KOPT-K1 (cell line): ENCODE measurements around the gene ZNF10.

Experiments
- H3K27ac ChIP-seq: fragments of 200-600 bp; sonication (generic); 2 replicates; pipeline ENCODE4 v1.5.1; 2016; ENCODE audit warnings: antibody characterized with exemption, mild to moderate bottlenecking, low read depth, low read length; ENCODE audit not compliant: poor library complexity, severe bottlenecking
- H3K36me3 ChIP-seq: fragments of 200-600 bp; sonication (generic); 2 replicates; pipeline ENCODE4 v1.5.1; 2017; ENCODE audit warnings: antibody characterized with exemption, mild to moderate bottlenecking, low read length, moderate library complexity; ENCODE audit not compliant: insufficient read depth
- H3K9me3 ChIP-seq: fragments of 200-600 bp; sonication (generic); 2 replicates; pipeline ENCODE4 v1.5.1; 2017; ENCODE audit warnings: antibody characterized with exemption, low read length, mild to moderate bottlenecking; ENCODE audit not compliant: insufficient read depth, poor library complexity, severe bottlenecking

ZNF10 gene

DNA sequence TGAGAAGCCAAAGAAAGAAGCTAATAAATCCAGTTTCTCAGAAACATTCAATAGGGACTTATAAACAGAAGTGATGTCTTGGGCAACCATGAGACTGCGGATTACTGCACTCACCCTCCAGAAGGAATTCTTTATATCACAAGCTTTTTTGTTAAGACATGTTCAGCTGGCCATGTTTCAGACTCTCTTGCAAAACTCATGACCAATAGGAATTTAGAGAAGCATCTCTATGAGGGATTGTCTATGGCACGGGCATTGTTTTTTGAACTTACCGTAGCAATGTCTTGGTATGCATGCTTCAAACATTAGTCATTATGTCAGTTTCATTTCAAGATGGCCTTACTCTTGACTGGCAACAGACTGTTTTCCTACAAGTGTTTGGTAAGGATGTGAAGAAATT lies 35.3 kb downstream of the ZNF10 start:
- peaks cover 85% of the 10 kb centered on the region for H3K9me3 ChIP-seq
- H3K27ac ChIP-seq = no peak overlapping the region
- H3K36me3 ChIP-seq = no peaks in the 10 kb centered on the region

DNA sequence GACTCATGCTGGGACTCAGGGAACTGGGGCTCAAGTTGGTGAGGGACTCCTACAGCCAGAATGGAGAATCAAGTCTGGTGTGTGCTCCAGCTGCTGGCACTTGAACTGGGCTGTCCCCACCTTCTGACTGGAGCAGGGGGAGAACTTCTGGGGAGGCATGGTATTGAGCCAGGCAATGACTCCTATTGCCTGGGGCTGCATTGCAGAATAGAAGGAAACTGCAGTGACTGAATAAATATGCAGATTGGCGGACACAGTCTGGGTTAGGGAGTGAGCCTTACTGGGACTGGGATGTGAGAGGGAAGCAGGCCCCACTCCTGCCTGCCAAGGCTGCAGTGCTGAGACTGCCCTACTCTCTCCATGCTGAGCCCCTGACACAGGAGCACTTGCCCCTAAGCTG lies 42.1 kb downstream of the ZNF10 start:
- Histone ChIP-seq H3K27ac (no peak overlapping the region), H3K36me3 (no peaks in the 10 kb centered on the region), H3K9me3 (peaks cover 83% of the 10 kb centered on the region)

DNA sequence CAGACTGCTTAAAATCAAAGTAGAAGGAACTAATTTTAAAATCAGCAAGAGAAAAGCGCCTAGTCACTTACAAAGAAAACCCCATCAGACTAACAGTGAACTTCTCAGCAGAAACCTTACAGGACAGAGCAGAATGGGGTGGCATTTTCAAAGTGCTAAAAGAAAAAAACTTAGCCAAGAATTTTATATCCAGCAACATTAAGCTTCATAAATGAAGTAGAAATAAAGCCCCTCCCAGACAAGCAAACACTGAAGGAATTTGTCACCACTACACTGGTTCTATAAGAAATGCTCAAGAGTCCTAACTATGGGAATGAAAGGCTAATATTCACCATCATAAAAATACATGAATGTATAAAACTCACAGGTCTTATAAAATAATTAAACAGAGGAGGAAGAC lies 44.5 kb downstream of the ZNF10 start:
- H3K9me3 ChIP-seq = peaks cover 87% of the 10 kb centered on the region
- no peaks in the 10 kb centered on the region for H3K36me3 ChIP-seq
- no peak overlapping the region for H3K27ac ChIP-seq

DNA sequence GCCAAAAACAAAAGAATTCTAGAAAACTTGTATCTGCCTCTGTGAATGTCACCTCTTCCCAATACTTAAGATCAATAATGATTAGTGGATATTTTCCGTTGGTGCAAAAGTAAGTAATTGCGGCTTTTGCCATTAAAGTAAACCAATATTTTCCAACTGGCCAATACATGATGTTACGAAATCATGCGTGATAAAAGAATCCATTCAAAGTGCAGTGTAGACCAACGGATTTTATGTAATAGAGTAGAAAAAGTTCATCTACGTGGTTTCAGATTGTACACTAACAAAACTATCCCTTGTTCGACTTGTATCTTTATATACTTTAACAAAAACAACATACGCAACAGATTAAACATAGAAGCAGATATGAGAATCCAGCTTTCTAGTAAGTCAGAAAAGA lies 50.2 kb downstream of the ZNF10 start:
- Histone ChIP-seq H3K36me3 (peaks cover 33% of the 10 kb centered on the region), H3K9me3 (peaks cover 84% of the 10 kb centered on the region), H3K27ac (no peak overlapping the region)

DNA sequence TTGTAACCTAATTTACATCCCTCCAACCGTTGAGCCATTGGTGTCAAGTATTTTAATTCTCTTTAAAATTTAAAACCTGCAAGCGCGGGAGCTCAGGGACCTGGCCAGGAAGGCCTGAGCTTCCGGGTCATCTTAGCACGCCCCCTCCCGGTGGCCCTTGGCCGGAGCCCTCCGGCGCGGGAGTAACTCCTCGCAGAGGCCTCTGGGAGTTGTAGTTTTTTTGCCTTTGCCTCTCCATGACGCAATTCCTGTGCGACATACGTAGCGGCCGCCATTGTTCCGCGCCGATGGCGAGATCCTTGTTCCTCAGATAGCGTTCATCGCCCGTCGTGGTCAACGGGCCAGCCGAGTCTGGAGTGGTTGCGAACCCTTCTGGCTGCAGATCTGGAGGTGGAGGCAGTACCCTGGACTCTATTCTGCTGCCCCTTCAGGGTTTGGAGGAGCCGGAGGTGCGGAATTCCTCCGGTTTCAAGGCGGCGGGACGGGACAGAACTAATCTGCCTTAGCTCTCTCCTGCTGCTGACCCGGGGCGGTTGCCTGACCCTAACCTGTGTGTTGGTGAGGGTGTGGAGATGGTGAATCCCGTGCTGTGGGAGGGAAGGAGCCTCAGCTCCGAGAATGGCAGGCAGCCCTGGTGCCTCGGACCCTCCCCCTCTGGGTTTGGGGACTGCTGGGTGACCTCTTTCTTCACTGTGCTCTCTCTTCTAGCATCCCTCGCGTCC lies 51.0 kb downstream of the ZNF10 start, which contains the start of gene ZNF268:
Gene ZNF268, plus strand, starts transcription at position 258 of the 722 bp plus-strand sequence. CDS start 503 bp downstream, outside the sequence.
- H3K9me3 ChIP-seq = peaks cover 85% of the 10 kb centered on the region

DNA sequence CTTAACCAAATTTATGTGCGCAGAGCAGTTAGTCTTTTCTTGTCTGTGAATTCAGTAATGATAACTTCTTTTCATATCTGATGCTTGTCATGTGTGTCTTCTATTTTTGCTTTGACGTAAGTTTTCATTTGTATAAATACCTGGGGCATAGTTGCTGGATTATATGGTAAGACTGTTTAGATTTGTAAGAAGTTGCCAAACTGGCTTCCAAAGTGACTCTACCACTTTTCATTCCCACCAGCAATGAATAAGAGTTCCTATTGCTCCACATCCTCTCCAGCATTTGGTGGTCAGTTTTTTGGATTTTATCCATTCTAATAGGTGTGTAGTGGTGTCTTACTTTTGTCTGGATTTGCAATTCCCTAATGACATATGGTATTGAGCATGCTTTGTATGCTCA lies 59.7 kb downstream of the ZNF10 start:
- Histone ChIP-seq H3K36me3 (peaks cover 100% of the 10 kb centered on the region), H3K9me3 (peaks cover 100% of the 10 kb centered on the region), H3K27ac (no peak overlapping the region)

More for the DNA sequence above, 51.0 kb downstream of the ZNF10 start, which contains the start of gene ZNF268:
- peaks cover 40% of the 10 kb centered on the region for H3K36me3 ChIP-seq
- peak within 1 kb of the TSS; percentile 65 for H3K27ac ChIP-seq

DNA sequence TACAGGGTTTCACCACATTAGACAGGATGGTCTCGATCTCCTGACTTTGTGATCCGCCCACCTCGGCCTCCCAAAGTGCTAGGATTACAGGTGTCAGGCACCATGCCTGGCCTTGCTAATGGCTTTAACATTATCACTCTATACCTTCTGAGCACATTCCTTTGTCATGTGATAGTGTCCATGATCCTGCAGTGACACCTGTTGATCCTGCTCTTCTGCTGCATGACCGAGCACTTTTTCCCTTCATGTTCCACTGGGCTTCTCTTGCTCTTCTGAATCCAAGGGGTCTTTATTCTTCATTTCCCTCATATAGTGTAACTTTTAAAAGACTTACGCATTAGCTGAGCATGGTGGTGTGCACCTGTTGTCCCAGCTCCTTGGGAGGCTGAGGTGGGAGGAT lies 62.4 kb downstream of the ZNF10 start:
- no peak overlapping the region for H3K27ac ChIP-seq
- peaks cover 94% of the 10 kb centered on the region for H3K36me3 ChIP-seq
- peaks cover 94% of the 10 kb centered on the region for H3K9me3 ChIP-seq

DNA sequence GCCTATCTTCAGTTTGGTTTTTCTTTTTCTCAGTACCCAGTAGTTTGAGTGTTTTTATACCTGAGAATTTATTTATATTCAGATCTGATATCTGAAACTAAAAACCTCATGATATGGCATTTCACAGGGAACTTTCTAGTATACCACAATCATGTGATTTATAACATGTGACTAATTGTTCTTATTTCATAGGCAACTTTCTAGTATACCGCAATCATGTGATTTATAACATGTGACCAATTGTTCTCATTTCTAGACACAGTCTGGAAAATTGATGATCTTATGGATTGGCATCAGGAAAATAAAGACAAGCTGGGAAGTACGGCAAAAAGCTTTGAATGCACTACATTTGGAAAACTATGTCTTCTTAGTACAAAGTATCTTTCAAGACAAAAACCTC lies 71.5 kb downstream of the ZNF10 start:
- Histone ChIP-seq H3K36me3 (peaks cover 55% of the 10 kb centered on the region), H3K9me3 (peaks cover 77% of the 10 kb centered on the region)

DNA sequence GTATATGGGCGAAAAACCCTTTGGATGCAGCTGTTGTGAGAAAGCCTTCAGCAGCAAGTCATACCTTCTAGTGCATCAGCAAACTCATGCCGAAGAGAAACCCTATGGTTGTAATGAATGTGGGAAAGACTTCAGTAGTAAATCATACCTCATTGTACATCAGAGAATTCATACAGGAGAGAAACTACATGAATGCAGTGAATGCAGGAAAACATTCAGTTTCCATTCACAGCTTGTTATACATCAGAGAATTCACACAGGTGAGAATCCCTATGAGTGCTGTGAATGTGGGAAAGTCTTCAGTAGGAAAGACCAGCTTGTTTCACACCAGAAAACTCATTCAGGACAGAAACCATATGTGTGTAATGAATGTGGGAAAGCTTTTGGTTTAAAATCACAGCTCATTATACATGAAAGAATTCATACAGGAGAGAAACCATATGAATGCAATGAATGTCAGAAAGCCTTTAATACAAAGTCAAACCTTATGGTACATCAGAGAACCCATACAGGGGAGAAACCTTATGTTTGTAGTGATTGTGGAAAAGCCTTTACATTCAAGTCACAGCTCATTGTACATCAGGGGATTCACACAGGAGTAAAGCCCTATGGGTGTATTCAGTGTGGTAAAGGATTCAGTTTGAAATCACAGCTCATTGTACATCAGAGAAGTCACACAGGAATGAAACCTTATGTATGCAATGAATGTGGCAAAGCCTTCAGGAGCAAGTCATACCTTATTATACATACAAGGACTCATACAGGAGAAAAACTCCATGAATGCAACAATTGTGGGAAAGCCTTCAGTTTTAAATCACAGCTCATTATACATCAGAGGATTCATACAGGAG lies 72.3 kb downstream of the ZNF10 start:
- H3K36me3 ChIP-seq = peaks cover 52% of the 10 kb centered on the region
- peaks cover 82% of the 10 kb centered on the region for H3K9me3 ChIP-seq

More for the DNA sequence above, 71.5 kb downstream of the ZNF10 start:
- H3K27ac ChIP-seq = no peak overlapping the region

DNA sequence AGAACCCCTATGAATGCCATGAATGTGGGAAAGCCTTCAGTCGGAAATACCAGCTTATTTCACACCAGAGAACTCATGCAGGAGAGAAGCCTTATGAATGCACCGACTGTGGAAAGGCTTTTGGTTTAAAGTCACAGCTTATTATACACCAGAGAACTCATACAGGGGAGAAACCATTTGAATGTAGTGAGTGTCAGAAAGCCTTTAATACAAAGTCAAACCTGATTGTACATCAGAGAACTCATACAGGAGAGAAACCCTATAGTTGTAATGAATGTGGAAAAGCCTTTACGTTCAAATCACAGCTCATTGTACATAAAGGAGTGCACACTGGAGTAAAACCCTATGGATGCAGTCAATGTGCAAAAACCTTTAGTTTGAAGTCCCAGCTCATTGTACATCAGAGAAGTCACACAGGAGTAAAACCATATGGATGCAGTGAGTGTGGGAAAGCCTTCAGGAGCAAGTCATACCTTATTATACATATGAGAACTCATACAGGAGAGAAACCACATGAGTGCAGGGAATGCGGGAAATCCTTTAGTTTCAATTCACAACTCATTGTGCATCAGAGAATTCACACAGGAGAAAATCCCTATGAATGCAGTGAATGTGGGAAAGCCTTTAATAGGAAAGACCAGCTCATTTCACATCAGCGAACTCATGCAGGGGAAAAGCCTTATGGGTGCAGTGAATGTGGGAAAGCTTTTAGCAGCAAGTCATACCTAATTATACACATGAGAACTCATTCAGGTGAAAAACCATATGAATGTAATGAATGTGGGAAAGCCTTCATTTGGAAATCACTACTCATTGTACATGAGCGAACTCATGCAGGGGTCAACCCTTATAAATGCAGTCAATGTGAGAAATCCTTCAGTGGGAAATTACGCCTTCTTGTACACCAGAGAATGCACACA lies 73.2 kb downstream of the ZNF10 start:
- H3K9me3 ChIP-seq = peaks cover 91% of the 10 kb centered on the region
- H3K36me3 ChIP-seq = peaks cover 52% of the 10 kb centered on the region
- H3K27ac ChIP-seq = no peak overlapping the region

More for the DNA sequence above, 72.3 kb downstream of the ZNF10 start:
- H3K27ac ChIP-seq = no peak overlapping the region

DNA sequence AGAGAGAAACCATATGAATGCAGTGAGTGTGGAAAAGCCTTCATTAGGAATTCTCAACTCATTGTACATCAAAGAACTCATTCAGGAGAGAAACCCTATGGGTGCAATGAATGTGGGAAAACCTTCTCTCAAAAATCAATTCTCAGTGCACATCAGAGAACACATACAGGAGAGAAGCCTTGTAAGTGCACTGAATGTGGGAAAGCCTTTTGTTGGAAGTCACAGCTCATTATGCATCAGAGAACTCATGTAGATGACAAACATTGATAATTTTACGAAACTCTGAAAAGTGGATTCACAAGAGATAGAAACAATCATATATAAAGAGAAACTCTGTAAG lies 73.8 kb downstream of the ZNF10 start:
- Histone ChIP-seq H3K9me3 (peaks cover 95% of the 10 kb centered on the region), H3K27ac (no peak overlapping the region), H3K36me3 (peaks cover 52% of the 10 kb centered on the region)

DNA sequence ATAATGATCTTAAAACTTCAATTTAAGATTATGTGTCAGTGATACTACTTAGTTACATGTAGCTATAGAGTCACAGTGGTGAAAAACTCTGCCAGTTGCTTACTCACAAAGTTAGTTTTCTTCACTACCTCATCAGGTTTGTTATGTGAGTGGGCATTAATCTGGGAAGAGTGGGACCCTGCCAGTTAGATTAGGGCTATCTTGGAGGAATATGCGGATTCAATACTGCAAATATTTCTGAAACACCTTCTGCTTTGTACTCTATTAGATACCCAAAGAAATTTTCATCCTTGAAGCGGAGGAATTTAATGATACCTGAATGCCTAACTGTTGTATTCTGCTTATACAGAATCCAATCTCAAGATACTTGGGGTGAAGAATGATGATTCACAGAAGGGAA lies 76.0 kb downstream of the ZNF10 start:
- Histone ChIP-seq H3K27ac (no peak overlapping the region), H3K36me3 (peaks cover 39% of the 10 kb centered on the region), H3K9me3 (peaks cover 98% of the 10 kb centered on the region)
